NOMO-1 (cell line): ENCODE data around the gene FRK.
A peak's percentile ranks its signal among the peaks of the same experiment; 100 is the strongest.
"Not testable (repeated sequence)": the region's sequence is repeated elsewhere in the genome, so short reads cannot be mapped to it uniquely, and the experiment has no call there.

ENCODE experiments used
- DNase-seq, 2 experiments: peaks; one replicate each; lab custom pipeline; 2025; ENCODE audit not compliant: unreplicated experiment in 2 of 2; lab: John Stamatoyannopoulos, UW

Gene FRK

GRCh38 chr6:115954740-115955139 is 106.0 kb downstream of the FRK start:
- no peak for DNase-seq

DNA sequence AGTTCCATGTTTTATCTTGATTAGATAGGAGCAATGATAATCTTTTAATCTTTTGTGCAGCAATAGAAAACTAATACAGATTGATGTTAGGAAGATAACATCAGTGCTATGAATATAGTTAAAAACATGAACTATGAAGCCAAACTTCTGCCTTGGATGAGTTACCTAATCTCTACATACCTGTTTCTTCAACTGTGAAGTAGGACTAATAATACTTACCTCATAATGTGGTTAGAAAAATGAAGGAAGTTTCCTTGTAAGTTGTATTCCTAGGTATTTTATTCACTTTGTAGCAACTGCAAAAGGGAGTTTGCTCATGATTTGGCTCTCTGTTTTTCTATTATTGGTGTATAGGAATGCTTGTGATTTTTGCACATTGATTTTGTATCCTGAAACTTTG is 111.9 kb downstream of the FRK start:
- DNase-seq, result no peak

- DNase-seq, result peak in 1 of 2 experiments; percentile 22
These were observed 112.6 kb downstream of the FRK start for GRCh38 chr6:115947966-115948541.

DNA sequence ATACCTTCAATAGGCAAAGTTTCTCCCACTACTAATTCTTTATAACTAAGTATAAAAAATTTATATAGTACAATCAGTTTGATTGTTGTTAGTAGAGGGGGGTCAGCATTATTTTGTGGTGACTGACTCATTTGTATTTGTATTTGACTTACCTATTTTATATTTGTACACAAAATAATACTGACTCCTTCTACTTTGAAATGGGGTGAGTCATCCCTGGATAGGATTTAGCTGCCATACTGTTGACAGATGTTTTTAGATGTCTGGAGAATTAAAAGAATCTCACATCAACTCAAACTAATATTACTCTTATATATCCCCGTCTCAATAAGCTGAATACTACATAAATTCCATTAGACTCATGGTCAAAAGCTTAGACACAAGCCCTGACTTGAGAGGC is 114.9 kb downstream of the FRK start:
- DNase-seq, result no peak

DNA sequence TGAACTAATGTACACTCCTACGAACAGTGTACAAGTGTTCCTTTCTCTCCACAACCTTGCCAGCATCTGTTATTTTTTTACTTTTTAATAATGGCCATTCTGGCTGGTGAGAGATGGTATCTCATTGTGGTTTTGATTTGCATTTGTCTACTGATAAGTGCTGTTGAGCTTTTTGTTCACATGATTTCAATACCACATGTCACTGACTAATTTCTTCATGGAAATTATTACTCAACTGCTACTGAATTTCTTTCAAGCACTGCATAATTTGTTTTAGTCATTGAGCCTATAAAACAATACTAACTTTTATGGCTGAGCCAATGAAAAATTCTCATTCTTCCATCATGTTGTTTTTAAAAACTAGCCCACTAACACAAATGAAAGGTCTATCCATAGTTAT is 115.4 kb downstream of the FRK start:
- no peak for DNase-seq

GRCh38 chr6:115944829-115945228 is 115.9 kb downstream of the FRK start:
- DNase-seq, result not testable (repeated sequence)

- DNase-seq, result not testable (repeated sequence)
These were observed 123.2 kb downstream of the FRK start for GRCh38 chr6:115937502-115937901.

- no peak for DNase-seq
These were observed 125.3 kb downstream of the FRK start for GRCh38 chr6:115935361-115935760.

DNA sequence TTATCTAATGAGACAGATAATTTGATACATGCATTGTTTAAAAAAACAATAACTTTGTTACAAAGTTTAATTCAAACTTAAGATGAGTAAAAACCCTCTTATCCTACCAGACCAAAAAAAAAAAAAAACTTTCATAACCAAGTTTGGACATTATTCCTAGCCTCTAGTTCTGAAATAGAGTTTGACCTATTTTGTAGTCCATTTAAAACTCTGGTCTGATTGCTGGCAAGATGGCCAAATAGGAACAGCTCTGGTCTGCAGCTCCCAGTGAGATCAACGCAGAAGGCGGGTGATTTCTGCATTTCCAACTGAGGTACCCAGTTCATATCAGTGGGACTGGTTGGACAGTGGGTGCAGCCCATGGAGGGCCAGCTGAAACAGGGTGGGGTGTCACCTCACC is 125.9 kb downstream of the FRK start:
- DNase-seq, result no peak

- no peak for DNase-seq
These were observed 126.5 kb downstream of the FRK start for GRCh38 chr6:115934145-115934544.

- no peak for DNase-seq
These were observed 128.2 kb downstream of the FRK start for GRCh38 chr6:115932481-115932880.

- DNase-seq, result not testable (repeated sequence)
These were observed 132.7 kb downstream of the FRK start for GRCh38 chr6:115928000-115928399.

- no peak for DNase-seq
These were observed 137.7 kb downstream of the FRK start for GRCh38 chr6:115922971-115923370.

GRCh38 chr6:115914098-115914497 is 146.6 kb downstream of the FRK start:
- DNase-seq, result peak; percentile 24 to 62

- no peak for DNase-seq
These were observed 150.7 kb downstream of the FRK start for GRCh38 chr6:115909923-115910546.

DNA sequence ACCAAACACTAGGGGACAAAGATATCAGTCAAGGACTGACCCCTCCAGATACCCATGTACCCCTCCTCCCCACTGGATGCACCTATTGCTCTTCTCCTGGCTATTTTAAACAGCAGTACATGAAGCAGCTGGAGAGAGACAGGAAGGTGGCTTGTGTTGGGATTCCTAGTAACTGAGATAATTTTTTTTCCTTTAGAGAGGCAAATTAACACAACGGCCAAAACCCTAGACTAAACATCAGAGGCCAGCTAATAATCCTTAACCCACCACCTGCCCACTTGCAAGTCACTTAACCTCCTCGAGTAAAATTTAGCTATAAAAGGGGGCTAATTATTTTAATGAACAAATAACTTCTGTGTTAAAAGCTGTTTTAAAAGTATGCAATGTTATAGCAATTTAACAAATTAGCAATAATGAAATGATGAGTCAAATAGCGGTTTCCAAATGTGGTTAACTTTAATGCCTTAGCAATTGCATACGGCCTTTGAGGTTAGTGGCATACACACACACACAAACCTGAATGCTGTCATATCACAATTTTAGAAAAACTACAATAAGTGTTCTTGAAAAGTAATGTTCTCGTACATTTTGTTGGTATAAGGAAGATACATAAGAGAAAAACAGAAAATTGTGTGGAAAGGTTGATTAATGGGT is 151.7 kb downstream of the FRK start:
- DNase-seq, result no peak

DNA sequence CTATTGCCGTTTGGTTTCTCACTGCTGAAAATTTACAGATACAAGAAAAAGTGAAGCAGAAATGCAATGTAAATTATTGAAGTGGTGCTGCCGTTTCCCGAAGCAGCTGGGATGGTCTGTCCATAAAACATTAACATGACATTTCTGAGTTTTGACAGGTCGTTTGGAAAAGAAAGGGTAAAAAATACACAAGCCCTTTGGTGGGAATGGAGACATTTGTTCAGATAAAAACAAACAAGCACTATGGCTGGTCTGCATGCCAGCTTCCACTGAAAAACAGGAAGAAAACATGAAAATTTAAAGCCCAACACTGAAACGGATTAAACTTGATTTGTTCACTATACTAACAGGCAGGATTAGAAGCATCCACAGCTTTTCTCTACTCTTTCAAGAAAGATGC is 155.2 kb downstream of the FRK start:
- no peak for DNase-seq

GRCh38 chr6:115902436-115902835 is 158.3 kb downstream of the FRK start:
- DNase-seq, result no peak

DNA sequence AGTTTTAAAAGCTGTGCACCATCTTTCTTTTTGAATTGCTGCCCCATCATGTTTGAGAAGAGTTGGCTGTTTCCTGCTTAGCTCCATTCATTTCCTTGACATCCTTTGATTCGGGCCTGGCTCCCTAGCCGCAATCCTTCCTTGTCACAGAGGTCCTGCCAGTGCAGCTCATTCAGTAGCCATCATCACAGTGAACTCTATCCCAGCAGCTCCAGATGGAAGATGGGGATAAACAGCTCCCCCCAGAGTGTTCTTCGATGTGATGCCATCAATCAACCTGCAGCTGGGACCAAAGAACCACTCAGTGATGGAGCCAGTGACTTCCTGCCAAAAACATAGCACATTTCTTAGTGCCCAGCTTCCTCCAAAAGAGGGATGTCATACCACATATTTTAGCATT is 158.8 kb downstream of the FRK start:
- no peak for DNase-seq

GRCh38 chr6:115899730-115900282 is 160.9 kb downstream of the FRK start:
- DNase-seq, result peak; percentile 44 to 55

DNA sequence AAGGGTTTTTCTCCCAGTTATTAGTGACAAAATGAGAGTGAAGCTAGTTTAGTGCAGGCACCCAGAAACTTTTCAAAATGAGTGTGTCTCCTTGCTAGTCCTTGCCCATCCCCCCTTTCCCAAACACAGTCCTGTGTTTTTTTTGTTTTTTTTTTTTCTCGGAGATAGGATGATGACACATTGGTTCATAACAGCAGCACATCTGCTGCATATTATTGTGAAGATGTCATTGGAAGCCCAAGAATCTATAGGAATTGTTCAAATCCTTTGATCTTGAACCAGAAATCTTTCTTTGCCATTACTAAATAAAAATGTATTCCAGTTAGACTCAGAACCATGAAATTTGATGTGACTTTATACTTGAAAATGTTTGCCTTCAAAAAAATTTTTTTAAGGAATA is 162.4 kb downstream of the FRK start:
- no peak for DNase-seq

DNA sequence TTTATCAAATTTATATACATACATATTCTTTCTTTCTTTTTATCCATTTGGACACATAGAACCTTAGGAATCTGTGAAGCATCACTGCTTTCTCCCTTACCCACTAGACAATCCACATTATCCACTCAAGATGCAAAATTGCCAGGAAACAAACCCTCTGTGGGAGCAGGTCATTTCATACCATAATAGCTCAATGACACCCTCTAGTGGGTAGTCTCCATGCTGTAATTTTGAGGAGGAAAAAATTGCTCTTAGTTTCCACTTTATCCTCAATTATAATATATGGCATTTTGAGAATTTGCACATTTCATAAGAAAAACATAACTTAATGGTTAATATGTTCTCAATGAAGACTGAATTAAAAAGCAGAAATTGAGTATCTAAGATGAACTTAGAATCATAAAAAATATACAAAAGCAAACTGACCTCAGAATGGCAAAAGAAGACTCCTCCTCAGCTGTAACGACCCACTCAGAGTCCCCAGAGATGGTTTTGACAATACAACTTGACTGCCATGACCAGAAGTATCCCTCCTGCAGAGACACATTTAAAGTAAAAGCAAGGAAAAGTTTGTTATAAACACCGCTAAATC is 164.1 kb downstream of the FRK start:
- DNase-seq, result peak in 1 of 2 experiments; percentile 9
